Measurements from ENCODE around the gene TMA16. TPM values are rescaled to one million over a fixed set of nuclear protein-coding genes. Genes with fewer than 3 reads are reported as not detected.
"Not testable (repeated sequence)": the region's sequence is repeated elsewhere in the genome, so short reads cannot be mapped to it uniquely, and the experiment has no call there.

Gene TMA16
- total RNA-seq (2014; rRNA removed; shearing (Covaris generic)), result 31.8 and 53.4 TPM in 2 replicates

DNA sequence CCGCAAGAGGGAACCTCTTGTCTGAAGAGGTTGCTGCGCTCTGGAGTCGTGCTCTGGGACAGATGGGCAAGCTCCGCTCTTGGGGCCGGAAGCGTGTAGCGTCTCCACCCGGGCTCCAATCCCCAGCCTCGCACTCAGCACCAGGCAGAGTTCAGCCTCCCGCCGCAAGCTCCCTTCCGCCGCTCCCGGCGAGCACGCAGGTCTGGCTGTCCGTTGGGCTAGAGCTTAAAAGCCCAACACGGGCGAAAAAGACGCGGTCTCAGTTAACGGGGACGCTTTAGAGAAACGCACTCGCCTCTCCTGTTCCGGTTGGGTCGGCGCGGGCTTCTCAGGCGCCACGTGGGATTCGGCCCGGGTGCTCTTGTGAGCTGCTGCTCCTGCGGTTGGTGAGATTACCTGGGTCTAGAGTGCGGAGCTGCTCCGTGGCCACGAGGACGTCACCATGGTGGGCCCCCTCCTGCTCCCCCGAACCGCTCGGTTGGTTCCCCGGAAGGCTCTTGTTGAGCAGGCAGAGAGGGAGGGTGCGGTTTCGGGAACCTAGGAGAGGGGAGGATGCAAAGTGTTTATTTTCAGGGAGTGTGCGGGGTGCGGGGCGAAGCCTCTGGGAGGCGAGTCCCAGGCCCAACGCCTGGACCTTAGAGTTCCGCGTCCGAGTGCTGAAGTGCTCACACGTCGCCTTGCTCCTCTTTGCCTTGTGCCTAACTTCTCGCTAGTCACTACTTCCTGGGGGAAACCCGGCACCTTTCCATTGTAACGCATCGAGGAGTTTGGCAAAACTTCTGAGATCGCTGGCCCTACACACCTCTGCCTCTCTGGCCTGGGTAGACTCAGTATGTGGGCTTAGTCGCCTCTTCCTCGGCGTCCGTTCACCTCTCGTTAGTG, at the start of gene TMA16:
Gene TMA16 (plus strand): TSS at position 331 of the 882 bp plus-strand sequence. CDS start 112 bp downstream, at position 443.
- peak; percentile 90 for DNase-seq (ENCODE audit: low read depth)

DNA sequence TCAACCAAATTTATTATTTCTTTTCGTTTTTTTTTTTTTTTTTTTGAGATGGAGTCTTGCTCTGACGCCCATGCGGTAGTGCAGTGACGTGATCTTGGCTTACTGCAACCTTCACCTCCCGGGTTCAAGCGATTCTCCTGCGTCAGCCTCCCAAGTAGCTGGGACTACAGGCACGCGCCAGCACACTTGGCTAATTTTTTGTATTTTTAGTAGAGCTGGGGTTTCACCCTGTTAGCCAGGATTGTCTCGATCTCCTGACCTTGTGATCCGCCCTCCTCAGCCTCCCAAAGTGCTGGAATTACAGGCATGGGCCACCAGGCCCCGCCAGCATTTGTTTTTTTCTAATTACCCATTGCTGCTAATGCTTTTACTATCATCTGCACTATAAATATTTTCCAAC, 47.5 kb upstream of the TMA16 start:
- DNase-seq (ENCODE audit: low read depth), result not testable (repeated sequence)

DNA sequence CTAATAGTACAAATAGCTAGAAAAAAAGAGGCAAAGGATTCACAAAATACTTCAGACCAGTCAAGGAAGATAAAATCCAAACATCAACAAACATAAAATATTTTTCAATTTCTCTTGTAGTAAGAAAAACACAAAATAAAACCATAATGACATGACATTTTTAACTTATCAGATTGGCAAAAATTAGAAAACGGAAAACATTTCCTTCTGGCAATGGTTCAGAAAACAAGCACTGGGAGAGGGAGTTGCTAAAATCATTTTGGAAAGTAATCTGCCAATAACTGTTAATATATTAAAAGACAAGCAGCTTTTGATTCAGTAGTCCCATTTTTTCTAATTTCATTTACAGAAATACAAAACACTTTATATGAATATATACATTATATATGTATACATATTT, 47.0 kb upstream of the TMA16 start:
- no peak for DNase-seq (ENCODE audit: low read depth)

DNA sequence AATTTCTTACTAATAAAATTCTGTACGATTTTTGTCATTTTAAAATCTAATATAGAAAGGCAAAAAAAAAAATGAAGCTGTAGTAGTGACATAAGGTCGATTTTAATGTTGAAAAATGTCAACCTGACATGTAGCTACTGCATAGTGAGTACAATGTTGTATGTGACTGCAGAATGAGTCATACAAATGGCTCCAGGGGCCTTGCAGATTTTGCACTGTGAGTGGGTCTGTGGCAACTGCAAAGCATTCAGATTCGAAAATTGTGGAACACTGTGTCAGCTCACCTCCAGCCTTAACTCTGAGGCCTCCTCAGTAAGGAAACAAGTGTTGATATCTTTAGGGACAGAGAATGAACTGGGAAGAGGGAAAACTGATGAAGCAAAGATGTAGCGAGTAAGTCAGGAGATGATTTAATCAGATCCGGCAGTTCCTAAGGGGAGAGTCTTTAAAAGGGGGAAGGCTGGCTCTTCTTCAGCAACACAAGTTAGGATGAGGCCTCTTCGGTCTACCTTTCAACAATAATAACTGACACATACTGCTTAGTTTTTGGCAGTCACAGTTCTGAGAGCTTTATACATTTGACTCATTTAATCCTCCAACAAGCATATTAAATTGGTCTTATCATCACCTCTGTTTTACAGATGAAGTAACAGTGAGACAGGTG, 45.8 kb upstream of the TMA16 start:
- DNase-seq (ENCODE audit: low read depth), result peak; percentile 77

DNA sequence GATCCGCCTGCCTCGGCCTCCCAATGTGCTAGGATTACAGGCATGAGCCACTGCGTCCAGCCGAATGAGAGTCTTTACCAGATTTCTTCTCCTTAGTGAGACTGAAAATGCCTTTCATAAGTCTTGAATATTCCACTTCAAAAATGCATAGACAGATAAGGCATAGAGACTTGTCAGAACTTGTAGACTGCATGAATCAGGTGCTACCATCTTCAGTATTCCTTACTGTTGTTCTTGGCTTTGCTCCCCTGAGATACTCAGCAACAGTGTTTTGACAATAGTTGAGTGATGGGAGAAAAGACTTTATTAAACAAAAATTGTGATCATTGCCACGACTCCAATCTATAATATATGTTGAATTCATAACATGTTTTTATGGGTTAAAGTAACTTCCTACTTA, 31.9 kb upstream of the TMA16 start:
- DNase-seq (ENCODE audit: low read depth), result no peak

DNA sequence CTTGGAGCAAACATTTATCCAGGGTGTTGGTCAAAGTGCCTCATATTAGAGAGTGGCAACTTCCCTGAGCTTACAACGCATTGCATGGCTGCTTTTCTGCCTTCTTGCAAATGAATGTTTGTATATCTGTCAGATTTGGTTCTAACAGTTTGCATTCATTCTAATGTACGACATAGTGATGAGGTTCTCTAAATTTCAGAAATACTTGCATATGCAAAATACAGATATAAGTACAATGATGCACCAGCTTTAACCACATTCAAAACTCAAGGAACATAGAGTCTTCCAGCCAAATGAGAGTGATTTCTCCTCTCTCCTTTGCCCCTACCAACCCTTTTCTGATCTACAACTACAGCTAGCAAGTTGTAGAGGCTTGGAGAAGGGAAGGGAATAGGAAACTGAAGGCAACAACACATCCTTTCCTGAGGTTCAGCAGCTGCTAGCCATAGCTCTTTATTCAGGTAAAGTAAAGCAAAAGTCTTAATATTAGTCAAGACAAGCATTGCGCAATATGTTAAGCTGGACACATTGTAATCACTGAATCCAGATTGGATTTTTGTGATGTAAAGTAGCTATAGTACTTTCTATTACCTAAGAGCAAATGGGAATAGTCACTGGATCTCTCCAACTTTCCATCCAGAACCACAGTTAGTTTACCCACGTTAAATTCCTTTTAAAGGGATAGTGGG, 27.3 kb upstream of the TMA16 start:
- DNase-seq (ENCODE audit: low read depth), result no peak

DNA sequence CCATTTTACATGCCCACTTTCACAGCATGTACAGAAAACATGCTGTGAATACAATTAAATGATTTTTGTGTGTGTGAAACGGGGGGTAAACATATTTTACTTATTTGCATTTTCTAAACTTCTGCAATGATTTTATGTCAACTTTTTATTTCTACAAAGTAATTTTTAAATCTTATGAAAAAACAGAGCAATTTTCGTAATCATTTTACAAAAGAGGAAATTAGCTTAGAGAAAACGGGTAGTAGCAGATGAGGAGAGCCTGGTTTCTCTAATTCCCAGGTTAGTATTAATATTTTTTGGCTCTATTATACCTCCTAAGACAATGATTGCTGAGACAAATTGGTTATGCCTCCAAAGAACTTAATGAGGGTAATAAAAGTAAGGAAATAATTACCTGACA, 24.1 kb upstream of the TMA16 start:
- DNase-seq (ENCODE audit: low read depth), result no peak

DNA sequence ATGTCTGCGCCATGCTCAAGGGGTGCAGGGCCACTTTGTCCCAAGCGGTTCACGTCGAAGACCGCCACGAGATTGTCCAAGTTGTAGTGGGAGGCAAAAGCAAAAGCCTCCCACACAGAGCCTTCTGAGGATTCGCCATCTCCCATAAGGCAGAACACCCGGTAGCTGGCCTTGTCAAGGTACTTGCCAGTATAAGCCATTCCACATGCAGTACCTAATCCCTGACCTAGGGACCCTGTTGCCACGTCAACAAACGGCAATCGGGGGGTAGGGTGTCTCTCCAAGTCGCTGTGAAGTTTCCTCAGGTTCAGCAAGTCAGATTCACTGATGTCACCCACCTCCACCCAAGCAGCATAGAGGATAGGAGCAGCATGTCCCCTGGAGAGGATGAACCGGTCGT, 21.4 kb upstream of the TMA16 start:
- DNase-seq (ENCODE audit: low read depth), result no peak

DNA sequence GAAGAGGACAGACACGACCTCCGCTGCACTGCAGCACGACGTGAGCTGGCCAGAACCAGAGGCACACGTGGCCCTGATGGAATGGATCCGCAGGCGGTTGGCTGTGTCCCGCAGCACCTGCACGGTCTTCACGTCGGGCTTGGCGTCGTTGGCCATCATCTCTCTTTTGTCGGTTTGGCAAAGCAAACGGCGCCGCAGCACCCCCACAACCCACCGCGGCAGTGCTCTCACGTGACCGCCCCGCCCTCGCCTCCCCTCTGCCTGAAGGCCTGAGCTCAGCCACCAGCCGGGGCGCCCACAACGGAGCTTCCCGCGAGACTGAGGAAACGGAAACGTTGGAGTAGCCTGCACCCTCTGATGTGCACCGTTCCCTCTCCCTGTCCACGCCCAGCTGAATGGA, 20.9 kb upstream of the TMA16 start, which contains the start of gene TKTL2:
Gene TKTL2 (minus strand): TSS at position 179 of the 400 bp plus-strand sequence. CDS start 20 bp downstream, at position 159.
- DNase-seq (ENCODE audit: low read depth), result no peak

DNA sequence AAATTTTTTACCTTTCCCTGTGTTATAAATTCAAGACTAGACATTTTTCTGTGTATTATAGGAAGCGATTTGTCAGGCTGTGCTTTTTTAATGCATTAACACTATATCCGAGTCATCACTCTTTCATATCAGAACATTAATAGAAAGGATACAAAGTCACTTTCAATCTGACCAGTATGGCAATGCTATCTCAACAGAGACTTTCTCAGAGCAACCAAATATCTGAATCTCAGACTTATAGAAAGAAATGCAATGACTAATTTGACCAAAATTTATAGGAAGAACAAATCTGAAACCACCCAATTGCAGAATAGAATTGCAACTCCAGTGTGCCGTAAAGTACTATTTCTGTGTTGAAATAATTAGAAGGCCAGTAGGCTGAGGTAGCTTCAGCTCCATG, 20.5 kb upstream of the TMA16 start:
- DNase-seq (ENCODE audit: low read depth), result no peak

DNA sequence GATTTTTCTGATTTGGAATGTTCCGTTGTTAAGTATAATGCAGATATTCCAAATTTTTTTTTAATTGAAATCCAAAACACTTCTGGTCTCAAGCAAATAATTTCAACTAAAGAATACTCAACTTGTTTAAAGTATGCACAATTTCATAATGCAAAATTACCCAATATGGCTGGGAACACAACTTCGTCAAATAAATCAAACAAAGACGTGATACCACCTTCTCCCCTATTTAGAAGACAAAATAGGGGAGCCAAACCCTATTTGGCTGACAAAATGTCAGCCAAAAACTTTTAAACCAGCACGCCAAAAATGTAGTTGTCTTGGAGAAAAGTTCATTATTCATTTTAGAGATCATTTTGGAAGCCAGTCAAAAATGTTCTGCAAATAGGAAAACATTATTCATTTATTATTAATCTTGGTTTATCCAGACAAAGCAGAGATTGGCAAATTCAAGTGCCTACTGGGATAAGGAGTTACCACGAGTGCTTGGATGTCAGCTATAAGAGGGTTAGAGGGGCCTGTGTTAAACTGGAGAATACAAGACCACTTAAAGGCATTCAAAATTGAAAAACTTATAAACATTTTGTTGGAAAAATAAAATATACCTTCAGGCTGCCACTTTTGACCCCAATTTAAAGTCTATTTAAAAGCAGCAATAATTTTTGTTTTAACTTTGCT, 17.6 kb upstream of the TMA16 start:
- DNase-seq (ENCODE audit: low read depth), result no peak

DNA sequence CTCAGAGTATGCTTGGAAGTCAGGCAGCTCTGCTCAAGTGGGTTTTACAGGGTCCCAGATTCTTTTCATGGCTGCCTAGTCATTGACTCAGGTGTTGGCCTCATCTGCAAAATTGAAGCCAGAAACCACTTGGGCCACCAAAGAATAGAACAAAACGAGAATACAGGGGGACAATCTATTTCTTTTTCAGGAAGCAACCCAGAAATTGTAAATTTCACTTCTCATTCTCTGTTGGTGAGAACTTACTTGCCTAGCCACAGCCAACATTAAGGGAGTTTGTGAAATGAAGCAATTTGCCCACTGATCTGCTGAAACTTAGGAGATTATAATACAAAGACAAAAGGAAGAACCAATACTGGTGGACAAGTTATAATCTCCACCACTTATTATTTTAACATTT, 12.3 kb upstream of the TMA16 start:
- no peak for DNase-seq (ENCODE audit: low read depth)

DNA sequence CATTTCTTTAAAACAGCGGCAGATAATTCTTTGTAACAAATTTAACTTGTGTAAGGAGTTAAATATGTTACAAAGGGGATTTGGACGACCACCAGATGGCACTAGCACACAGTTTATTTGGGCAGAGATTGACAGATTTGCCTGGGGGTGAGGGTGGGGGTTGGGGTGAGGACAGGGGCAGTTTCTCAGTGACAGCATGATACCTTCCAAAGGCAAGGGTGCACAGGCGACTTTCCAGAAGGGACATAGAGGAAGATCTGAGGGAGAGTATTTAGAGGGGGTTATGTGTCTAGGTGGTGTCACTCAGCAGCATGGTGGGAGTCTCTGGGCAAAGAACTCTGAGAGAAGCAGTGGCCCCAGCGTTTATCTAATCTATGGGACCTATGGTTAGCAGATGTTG, 9.6 kb upstream of the TMA16 start:
- DNase-seq (ENCODE audit: low read depth), result peak; percentile 47

DNA sequence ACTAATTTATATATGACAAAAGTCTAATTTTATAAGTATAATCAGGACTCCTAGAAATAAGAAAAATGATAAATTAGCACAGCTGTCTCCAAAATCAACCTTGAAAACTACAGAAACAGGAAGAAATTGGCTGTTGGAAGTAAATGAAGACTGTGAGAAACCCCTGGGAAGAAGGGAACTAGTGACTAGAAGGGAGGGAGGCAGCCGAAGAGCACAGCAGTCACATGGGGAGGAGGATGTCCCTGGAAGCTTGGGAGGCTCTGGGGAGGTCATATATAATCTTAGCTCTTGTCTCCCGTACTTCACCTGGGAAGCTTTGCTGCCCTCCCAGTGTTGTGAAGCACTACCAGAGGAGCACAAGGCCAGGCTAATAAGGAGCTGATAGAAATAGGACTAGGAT, 8.9 kb upstream of the TMA16 start:
- DNase-seq (ENCODE audit: low read depth), result no peak

DNA sequence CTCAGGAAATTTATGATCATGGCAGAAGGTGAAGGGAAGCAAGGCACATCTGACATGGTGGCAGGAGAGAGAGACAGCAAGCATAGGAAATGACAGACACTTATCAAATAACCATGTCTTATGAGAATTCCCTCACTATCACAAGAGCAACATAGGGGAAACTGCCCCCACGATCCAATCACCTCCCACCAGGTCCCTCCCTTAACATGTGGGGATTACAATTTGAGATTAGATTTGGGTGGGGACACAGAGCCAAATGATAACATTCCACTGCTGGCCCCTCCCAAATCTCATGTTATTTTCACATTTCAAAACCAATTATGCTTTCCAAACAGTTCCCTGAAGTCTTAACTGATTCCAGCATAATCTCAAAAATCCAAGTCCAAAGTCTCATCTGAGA, 8.2 kb upstream of the TMA16 start:
- DNase-seq (ENCODE audit: low read depth), result peak; percentile 16

DNA sequence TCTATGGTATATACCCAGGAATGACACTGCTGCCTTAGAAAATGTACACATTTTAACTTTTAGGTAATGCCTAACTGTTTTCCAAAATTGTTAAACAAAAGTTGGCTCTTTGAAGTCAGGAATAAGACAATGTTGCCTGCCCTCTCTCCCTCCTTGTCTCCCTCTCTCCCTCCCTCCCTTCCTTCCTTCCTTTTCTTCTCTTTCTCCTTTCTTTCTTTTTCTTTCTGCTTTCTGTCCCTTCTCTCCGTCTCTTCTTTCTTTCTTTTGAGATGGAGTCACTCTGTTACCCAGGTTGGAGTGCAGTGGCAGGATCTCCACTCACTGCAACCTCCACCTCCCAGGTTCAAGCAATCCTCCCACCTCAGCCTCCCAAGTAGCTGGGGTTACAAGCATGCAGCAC, 4.6 kb upstream of the TMA16 start:
- DNase-seq (ENCODE audit: low read depth), result no peak

DNA sequence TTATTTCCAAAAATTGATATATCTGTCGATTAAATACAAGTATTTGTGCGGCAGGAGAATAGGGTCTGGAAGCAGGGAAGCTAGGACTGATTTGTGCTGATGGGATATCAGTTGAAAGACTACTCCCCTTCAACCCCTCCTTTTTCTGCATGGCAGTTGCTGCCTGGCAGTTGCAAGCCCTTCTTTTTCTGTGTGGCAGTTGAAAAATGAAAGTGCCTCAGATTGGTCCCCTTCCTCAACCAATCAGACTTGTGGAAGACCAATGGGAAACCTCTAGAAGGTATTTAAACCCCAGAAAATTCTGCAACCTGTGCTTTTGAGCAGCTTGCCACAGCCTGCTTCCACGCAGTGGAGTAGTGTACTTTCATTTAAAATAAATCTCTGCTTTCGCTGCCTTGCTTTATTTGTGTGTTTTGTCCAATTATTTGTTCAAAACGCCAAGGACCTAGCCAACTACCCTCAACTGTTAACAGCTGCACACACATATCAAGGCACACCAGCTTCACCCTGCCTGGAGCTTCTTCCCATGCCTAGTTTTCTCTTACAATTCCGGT, 1.5 kb upstream of the TMA16 start:
- peak; percentile 12 for DNase-seq (ENCODE audit: low read depth)

DNA sequence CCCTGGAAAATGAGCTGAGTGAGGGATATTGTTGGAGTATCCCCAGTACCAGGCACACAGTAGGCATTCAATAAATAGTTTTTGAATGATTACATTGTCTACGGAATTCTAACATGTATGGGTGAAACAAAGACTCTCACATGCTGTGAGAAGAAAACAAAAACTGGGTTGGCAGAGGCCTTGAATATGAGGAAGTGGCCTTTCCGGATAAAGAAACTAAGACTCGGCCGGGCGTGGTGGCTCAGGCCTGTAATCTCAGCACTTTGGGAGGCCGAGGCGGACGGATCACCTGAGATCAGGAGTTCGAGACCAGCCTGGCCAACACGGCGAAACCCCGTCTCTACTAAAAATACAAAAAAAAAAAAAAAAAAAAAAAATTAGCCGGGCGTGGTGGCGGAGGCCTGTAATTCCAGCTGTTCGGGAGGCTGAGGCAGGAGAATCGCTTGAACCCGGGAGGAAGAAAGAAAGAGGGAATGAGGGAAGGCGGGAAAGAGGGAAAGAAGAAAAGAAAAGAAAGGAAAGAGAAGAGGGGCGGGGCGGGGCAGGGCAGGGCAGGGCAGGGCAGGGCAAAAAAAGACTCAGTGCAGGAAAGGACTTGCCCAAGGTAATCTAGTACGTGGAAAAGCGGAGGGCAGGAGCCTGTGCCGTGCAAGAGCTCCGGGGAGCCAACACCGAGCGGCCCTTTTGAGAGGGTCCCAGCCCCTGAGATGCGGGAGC, 689 bp upstream of the TMA16 start:
- DNase-seq (ENCODE audit: low read depth), result no peak

DNA sequence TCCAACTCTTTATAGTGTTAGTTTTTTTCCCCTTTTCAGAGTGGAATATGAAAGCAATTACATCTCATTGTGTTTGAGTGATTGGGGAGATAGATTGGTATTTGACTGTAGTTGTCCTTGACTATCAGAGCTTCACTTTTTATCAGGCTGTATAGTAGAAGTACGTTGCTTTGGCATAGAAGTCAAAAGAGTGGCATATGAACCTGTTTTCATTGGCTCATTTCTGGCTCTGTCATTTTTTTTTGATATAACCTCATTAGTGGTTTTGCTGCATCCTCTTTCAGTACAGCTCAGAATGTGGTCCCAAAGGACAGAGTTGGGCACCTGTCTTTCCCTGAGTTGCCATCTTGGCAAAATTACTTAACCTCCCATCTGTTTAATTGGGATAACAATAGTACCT, 1.4 kb downstream of the TMA16 start:
- DNase-seq (ENCODE audit: low read depth), result peak; percentile 6

DNA sequence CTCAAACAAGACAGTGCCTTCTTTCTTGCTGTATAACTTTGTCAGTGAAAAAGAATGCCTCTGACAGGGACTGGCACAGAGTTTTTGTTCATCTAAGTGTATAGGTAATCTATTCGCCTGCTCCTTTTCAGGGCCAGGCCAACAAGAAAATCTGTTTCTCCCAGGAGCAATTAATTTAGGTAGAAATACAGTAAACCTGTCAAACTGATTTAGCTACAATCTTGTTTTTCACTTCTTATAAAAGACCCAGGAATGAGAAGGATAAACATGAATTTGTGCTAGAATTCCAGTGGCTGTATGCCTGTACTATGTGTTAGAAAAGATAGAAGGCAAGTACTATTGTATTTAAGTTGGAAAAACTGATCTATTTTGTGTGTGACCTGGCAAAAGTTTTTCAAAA, 6.1 kb downstream of the TMA16 start:
- no peak for DNase-seq (ENCODE audit: low read depth)

DNA sequence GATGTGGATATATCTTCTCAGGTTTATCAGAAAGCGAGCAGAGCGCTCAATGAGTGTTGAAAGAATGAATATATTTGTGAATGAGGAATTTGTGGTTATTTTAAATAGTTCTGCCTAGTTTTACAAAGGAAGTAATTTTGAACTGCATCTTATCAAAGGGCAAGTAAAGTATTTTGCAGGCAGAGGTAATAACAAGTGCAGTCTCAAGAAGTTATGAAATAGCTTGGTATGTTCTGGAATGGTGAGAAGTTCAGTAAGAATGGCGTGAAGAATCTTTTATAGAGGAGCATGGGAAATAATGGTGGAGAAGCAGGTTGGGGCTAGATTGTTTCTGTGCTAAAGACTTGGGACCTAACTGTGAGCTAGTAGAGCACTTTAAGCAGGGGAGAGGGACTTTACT, 10.9 kb downstream of the TMA16 start:
- DNase-seq (ENCODE audit: low read depth), result no peak
